Liver (tissue), 3 donors: Measurements from ENCODE around the gene PCDHGA6.

Source experiments
- JUND ChIP-seq, 2 donors: IDR thresholded peaks; 2 replicates each; pipeline ENCODE4 v1.6.1; 2016; ENCODE audit warnings: antibody characterized with exemption in 2 of 2
- RAD21 ChIP-seq, 2 donors: IDR thresholded peaks; 2 replicates each; pipeline ENCODE4 v1.6.1; 2016; ENCODE audit warnings: antibody characterized with exemption in 2 of 2, mild to moderate bottlenecking in 2 of 2
- TF ChIP-seq, protein P1 (sequence below): fragments of 150-350 bp; IDR thresholded peaks from 2 replicates; pipeline ENCODE4 v1.5.1; 2017; ENCODE audit warnings: improper control_type of control experiment, low read depth, low read length; ENCODE audit not compliant: missing input control
- donor health status: healthy.
- donor health status: healthy.

DNA sequence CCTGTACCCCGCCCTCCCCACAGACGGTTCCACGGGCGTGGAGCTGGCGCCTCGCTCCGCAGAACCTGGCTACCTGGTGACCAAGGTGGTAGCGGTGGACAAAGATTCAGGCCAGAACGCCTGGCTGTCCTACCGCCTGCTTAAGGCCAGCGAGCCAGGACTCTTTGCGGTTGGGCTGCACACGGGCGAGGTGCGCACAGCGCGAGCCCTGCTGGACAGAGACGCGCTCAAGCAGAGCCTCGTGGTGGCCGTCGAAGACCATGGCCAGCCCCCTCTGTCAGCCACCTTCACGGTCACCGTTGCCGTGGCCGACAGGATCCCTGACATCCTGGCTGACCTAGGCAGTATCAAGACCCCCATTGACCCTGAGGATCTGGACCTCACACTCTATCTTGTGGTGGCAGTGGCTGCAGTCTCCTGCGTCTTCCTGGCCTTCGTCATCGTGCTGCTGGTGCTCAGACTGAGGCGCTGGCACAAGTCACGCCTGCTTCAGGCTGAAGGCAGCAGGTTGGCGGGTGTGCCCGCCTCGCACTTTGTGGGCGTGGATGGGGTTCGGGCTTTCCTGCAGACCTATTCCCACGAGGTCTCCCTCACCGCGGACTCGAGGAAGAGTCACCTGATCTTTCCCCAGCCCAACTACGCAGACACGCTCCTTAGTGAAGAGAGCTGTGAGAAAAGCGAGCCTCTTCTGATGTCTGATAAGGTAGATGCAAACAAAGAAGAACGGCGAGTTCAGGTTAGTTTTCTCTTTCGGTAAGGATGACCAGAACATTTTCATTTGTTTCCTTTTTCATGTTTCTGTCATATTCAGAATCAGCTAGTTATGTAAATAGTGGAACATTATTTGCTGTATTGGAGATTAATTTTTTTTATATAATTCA, 7.4 kb upstream of the PCDHGA6 start:
- TF ChIP-seq, protein P1, sequence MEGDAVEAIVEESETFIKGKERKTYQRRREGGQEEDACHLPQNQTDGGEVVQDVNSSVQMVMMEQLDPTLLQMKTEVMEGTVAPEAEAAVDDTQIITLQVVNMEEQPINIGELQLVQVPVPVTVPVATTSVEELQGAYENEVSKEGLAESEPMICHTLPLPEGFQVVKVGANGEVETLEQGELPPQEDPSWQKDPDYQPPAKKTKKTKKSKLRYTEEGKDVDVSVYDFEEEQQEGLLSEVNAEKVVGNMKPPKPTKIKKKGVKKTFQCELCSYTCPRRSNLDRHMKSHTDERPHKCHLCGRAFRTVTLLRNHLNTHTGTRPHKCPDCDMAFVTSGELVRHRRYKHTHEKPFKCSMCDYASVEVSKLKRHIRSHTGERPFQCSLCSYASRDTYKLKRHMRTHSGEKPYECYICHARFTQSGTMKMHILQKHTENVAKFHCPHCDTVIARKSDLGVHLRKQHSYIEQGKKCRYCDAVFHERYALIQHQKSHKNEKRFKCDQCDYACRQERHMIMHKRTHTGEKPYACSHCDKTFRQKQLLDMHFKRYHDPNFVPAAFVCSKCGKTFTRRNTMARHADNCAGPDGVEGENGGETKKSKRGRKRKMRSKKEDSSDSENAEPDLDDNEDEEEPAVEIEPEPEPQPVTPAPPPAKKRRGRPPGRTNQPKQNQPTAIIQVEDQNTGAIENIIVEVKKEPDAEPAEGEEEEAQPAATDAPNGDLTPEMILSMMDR: no peak
- TF ChIP-seq RAD21 (IDR thresholded peaks at IDR 0.05): no peak
- TF ChIP-seq JUND (IDR thresholded peaks at IDR 0.05): no peak
